ENCODE results near the gene HNRNPUL1.
A peak's percentile ranks its signal among the peaks of the same experiment; 100 is the strongest.

The HNRNPUL1 gene

GRCh38 chr19:41248895-41249294 lies 15.3 kb upstream of the HNRNPUL1 start:
- peak; percentile 0 for TF ChIP-seq CTCF (IDR thresholded peaks at IDR 0.05; ENCODE audit: insufficient read depth, low read depth, low read length, missing control alignments)
- DNase-seq (ENCODE audit: low read depth), result no peak
- H3K4me3 ChIP-seq (ENCODE audit: low read depth, low read length), result no peak overlapping the region

- no peak for TF ChIP-seq CTCF (IDR thresholded peaks at IDR 0.05; ENCODE audit: insufficient read depth, low read depth, low read length, missing control alignments)
- no peak overlapping the region for H3K4me3 ChIP-seq (ENCODE audit: low read depth, low read length)
- DNase-seq (ENCODE audit: low read depth), result no peak
These were observed 14.3 kb upstream of the HNRNPUL1 start for GRCh38 chr19:41249707-41250423.

GRCh38 chr19:41253660-41254059 lies 10.5 kb upstream of the HNRNPUL1 start:
- DNase-seq (ENCODE audit: low read depth), result no peak
- TF ChIP-seq CTCF (IDR thresholded peaks at IDR 0.05; ENCODE audit: insufficient read depth, low read depth, low read length, missing control alignments), result no peak
- no peak overlapping the region for H3K4me3 ChIP-seq (ENCODE audit: low read depth, low read length)

- no peak for DNase-seq (ENCODE audit: low read depth)
- no peak overlapping the region for H3K4me3 ChIP-seq (ENCODE audit: low read depth, low read length)
- TF ChIP-seq CTCF (IDR thresholded peaks at IDR 0.05; ENCODE audit: insufficient read depth, low read depth, low read length, missing control alignments), result no peak
These were observed 9.0 kb upstream of the HNRNPUL1 start for GRCh38 chr19:41255171-41255570.

- DNase-seq (ENCODE audit: low read depth), result no peak
- TF ChIP-seq CTCF (IDR thresholded peaks at IDR 0.05; ENCODE audit: insufficient read depth, low read depth, low read length, missing control alignments), result no peak
- peak overlapping the region; percentile 80 for H3K4me3 ChIP-seq (ENCODE audit: low read depth, low read length)
These were observed 2.5 kb upstream of the HNRNPUL1 start for GRCh38 chr19:41261474-41262190.

GRCh38 chr19:41263042-41263849 lies 926 bp upstream of the HNRNPUL1 start:
- DNase-seq (ENCODE audit: low read depth), result peak; percentile 75
- no peak for TF ChIP-seq CTCF (IDR thresholded peaks at IDR 0.05; ENCODE audit: insufficient read depth, low read depth, low read length, missing control alignments)
- H3K4me3 ChIP-seq (ENCODE audit: low read depth, low read length), result peak overlapping the region; percentile 80
